ENCODE measurements around the gene LRRC2.

The LRRC2 gene

DNA sequence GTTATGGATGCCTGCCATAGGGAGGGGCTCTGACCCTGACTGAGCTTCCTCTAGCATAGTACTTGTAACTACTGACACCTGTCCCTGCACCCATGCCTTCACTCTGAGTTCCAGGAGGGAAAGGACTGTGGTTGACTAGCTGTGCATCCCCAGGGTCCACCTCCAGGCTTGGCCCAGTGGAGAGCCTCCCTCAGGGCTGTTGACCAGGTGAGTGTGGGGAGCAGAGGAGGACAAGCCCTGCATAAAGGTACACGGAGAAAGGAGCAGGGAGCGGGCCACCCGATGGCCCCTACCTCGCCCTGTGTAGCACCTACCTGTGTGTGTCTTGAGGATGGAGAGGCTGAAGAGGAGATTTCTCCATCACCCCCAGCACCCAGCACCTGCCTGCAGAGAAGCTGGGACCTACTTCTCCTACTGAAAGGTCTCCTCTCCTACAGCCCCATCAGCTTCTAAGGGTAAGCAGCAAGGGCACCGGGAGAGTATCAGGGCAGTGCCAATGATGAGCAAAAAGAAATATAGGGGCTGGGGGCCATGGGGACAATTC, 94.7 kb downstream of the LRRC2 start:
- DNase-seq = no peak

DNA sequence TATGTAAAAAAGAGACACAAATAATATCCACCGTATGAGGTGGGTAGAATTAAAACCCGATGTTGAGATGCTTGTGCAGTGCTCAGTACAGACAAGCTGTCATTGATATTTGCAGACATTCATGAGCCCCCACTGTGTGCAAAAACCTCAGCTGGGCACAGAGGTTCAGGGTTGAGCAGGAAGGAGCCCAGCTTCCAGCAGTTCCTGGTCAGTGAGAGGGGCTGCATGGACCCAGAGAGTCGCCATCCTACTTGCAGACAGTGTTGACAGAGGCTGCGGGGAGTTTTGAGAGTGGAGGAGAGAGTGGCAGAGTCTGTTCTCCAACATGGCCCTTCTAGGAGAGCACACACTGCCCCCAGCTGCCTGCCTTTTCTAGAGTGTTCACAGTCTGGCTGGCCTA, 95.3 kb downstream of the LRRC2 start:
- no peak for DNase-seq

DNA sequence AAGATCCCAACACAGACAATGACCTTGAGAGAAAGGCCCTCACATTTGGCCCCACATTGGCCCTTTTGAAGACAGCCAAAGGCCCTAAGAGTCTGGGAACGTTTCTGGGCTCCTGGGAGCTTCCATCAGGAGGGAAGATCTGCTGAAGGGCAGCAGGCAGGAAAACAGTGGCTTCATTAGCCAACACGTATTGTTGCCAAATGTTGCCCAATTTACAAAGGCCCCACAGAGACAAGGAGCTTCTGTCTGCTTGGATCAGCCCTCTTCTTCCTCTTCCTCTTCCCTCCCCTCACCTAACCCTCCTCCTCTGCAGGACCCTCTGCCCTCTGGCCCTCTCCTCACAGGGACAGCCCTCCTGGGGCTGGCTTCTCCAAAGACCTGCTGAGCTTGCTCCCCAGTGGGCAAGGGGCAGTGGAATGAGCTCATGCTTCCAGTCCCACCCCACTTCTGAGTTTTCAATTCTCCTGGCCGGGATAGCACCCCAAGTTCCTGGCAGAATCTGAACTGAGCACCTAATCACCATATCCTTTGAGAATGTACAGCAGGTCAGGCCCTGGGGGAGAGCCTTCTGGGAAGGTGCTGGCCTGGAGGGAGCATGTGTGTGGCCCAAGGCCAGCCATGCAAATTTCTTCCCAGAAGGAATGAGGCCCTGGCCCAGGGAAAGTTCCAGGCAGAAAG, 96.3 kb downstream of the LRRC2 start:
- DNase-seq = no peak

DNA sequence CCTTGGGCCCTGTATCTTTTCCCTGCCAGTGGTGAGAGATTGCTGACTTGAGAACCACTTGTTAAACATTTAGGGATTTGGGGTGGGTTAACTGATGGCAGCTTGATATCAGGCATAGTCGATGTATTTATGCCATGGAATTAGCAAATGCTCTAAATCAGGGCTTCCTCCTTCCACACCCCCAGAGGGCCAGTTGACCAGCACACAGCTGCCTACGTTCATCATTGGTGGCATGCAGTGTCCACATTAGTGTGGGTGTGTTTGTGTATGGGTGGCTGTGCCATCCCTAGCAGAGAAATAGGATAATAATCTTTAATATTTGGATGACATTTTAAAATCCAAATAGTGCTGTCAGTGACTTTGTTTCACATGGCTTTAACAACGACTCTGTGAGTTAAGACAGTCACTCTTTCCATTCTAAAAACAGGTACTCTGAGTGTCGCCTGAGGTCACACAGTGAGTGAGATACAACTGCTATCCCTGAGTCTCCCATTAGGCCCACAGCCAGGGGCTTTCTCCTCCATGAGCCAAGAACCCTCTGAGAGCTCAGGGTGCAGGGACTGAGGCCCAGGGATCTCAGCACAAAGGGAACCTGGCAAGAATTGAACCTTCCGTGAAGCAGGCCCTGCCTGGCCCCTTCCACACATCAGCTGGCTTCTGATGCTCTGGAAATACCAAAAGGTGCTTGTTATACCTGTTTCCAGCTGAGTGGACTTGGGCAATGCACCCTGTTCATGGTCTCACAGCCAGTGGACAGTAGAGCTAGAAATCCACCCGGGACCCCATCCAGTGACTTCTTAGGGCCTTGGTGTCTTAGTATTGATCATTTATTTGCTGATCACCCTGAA, 97.1 kb downstream of the LRRC2 start:
- no peak for DNase-seq

DNA sequence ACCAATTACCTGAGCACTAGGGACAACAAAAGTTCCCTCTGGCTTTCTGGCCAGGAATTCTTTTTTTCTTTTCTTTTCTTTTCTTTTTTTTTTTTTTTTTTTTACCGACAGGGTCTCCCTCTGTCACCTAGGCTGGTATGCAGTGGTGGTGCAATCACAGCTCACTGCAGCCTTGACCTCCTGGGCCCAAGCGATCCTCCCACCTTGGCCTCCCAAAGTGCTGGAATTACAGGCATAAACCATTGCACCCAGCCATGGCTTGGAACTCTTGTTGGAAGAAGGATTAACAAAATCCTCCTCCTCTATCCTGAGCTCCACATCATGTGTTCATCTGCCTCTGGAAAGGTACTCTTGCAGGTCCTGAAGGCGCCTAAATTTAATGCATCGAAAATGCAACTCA, 98.5 kb downstream of the LRRC2 start:
- no peak for DNase-seq

DNA sequence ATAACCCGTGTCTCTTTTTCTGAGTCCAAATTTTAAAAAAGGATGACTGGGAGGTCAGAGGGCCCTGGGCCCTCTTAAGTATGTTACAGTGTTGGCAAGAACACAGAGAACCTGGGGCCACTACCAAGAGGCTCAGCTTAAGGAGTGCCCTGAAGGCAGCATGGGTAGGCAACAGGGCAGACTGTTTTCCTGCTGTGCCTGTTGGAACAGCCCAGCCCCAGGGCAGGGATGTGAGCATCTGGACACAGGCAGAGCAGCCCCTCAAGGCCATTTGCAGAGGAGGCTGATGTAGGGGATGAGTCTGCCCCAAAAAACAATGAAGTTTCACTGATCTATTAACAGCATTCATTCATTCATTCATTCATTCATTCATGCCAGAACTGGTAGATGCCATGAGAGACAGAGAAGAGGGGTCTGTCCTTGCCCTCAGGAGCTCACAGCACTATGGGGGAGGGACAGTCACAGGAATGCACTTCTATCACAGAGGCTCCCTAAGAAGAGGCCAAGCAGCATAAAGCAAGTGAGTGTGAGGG, 99.2 kb downstream of the LRRC2 start:
- no peak for DNase-seq

DNA sequence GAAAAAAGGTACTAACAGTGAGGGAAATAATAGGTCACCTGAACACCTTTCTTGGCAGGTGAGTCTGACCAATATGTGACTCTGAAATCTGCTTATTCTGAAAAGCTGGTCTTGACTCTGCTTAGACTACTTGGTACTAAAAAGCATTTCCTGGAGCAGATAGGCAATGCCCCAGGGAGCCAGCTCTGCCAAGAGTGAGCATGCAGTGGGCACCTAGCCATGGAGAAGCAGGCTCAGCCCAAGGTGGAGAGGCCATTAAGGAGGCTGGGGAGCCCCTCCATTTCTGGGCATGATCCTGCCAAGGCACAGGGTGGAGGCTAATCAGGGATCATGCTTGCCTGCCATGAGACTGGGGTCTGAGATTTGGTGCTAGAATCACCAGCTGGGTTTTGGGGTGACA, 99.8 kb downstream of the LRRC2 start:
- DNase-seq = no peak
